ENCODE data around the gene PATJ. TPM values are rescaled to one million over a fixed set of nuclear protein-coding genes. Genes with fewer than 3 reads are reported as not detected.
"Not testable (repeated sequence)": the region's sequence is repeated elsewhere in the genome, so short reads cannot be mapped to it uniquely, and the experiment has no call there.

Gene PATJ
- total RNA-seq, 1 donor from 2014 or later = 11.3 TPM

DNA sequence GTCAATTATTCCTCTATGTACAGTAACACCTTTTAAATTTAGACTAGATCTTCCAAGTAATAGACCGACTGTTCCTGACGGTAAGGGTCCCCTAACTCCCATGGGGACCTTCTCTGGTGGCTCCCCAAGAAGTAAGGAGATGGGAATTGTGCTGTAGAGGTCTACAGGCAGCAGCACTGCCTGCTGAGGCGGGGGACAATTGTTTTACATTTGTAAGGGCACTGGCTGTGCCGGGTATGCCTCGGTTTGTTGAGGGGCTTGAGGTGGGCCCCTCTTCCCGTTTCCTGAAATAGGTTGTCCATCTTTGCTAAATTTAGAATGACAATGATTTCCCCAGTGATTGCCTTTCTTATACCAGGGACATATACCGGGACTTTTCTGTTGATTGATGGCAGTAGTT, 439.3 kb downstream of the PATJ start:
- Mint-ChIP-seq H3K4me1 (ENCODE audit: unreplicated experiment) (no peaks in the 10 kb centered on the region), H3K27ac (ENCODE audit: unreplicated experiment) (no peak overlapping the region), H3K36me3 (ENCODE audit: unreplicated experiment) (no peaks in the 10 kb centered on the region), H3K4me3 (ENCODE audit: unreplicated experiment) (no peak overlapping the region), H3K27me3 (ENCODE audit: unreplicated experiment) (peaks cover 34% of the 10 kb centered on the region), H3K9me3 (ENCODE audit: unreplicated experiment) (no peaks in the 10 kb centered on the region)
- TF ChIP-seq, protein P1, sequence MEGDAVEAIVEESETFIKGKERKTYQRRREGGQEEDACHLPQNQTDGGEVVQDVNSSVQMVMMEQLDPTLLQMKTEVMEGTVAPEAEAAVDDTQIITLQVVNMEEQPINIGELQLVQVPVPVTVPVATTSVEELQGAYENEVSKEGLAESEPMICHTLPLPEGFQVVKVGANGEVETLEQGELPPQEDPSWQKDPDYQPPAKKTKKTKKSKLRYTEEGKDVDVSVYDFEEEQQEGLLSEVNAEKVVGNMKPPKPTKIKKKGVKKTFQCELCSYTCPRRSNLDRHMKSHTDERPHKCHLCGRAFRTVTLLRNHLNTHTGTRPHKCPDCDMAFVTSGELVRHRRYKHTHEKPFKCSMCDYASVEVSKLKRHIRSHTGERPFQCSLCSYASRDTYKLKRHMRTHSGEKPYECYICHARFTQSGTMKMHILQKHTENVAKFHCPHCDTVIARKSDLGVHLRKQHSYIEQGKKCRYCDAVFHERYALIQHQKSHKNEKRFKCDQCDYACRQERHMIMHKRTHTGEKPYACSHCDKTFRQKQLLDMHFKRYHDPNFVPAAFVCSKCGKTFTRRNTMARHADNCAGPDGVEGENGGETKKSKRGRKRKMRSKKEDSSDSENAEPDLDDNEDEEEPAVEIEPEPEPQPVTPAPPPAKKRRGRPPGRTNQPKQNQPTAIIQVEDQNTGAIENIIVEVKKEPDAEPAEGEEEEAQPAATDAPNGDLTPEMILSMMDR (IDR thresholded peaks at IDR 0.05) = no peak
- DNase-seq (ENCODE audit: extremely low spot score, unreplicated experiment) = no peak

DNA sequence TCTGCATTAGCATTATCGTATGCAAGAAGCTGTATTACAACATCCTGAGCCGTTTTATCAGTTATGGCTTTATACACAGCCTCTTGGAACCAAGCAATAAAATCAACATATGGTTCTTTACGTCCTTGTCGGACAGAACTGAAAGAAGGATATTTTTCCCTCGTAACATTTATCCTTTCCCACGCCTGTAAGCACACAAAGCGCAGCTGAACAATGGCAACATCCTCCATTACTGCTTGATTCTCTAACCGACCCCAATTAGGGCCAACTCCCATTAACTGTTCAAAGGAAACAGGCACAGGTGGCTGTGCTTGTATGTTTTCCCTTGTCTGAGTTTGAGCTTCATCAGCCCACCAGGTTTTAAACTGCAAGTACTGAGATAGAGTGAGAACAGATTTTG, 439.9 kb downstream of the PATJ start:
- not testable (repeated sequence) for DNase-seq (ENCODE audit: extremely low spot score, unreplicated experiment); H3K27ac Mint-ChIP-seq (ENCODE audit: unreplicated experiment); H3K4me1 Mint-ChIP-seq (ENCODE audit: unreplicated experiment); H3K4me3 Mint-ChIP-seq (ENCODE audit: unreplicated experiment); H3K36me3 Mint-ChIP-seq (ENCODE audit: unreplicated experiment); H3K9me3 Mint-ChIP-seq (ENCODE audit: unreplicated experiment)
- peaks cover 34% of the 10 kb centered on the region for H3K27me3 Mint-ChIP-seq (ENCODE audit: unreplicated experiment)

DNA sequence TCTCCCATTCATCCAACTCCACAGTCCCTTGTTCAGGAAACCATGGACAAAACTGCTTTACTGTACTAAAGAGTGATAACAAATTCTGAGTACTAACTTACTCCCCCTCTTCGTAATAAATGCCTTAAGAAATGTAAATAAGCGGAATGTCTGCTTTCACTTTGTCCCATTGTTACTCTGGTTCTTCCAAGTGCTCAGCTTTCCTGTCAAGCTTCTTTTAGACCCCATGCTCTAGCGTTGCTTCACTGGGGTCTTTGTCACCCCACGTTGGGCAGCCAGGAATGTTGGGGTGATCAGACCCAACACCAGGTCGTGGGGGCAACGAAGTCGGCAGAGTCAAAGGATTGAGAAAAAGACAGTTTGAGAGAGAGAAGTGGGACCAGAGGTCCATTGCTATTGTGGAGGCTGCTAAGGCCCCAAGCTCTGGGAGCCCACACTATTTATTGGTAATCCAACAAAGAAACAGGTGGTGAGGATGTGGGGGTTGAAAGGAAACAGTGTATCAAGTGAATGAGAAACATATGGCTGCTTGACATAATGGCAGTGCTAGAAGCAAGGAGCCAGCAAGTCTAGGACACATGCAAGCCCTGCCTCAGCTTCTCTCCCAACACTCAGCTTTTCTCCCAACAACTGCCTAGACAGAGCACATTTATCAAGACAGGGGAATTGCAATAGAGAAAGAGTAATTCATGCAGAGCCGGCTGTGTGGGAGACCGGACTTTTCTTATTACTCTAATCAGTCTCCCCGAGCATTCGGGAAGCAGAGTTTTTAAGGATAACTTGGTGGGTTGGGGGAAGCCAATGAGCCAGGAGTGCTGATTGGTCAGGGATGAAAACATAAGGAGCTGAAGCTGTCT, 441.1 kb downstream of the PATJ start:
- H3K4me3 Mint-ChIP-seq (ENCODE audit: unreplicated experiment); H3K27ac Mint-ChIP-seq (ENCODE audit: unreplicated experiment); H3K4me1 Mint-ChIP-seq (ENCODE audit: unreplicated experiment): not testable (repeated sequence)

DNA sequence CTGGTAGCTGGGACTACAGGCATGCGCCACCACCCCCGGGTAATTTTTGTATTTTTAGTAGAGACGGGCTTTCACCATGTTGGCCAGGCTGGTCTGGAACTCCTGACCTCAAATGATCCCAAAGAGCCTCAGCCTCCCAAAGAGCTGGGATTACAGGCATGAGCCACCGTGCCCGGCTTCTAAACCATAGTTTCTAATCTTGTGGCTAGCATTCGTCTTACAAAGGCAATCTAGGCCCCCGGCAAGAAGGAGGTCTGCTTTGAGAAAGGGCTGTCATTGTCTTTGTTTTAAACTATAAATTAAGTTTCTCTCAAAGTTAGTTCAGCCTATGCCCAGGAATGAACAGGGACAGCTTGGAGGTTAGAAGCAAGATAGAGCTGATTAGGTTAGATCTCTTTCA, 442.1 kb downstream of the PATJ start:
- Mint-ChIP-seq H3K4me1 (ENCODE audit: unreplicated experiment) (no peaks in the 10 kb centered on the region), H3K4me3 (ENCODE audit: unreplicated experiment) (no peak overlapping the region), H3K27me3 (ENCODE audit: unreplicated experiment) (peaks cover 27% of the 10 kb centered on the region), H3K9me3 (ENCODE audit: unreplicated experiment) (peaks cover 3% of the 10 kb centered on the region), H3K27ac (ENCODE audit: unreplicated experiment) (no peak overlapping the region), H3K36me3 (ENCODE audit: unreplicated experiment) (no peaks in the 10 kb centered on the region)
- DNase-seq (ENCODE audit: extremely low spot score, unreplicated experiment) = no peak
- TF ChIP-seq, protein P1 (IDR thresholded peaks at IDR 0.05) = no peak

More for the DNA sequence above, 441.1 kb downstream of the PATJ start:
- not testable (repeated sequence) for H3K36me3 Mint-ChIP-seq (ENCODE audit: unreplicated experiment); H3K9me3 Mint-ChIP-seq (ENCODE audit: unreplicated experiment); DNase-seq (ENCODE audit: extremely low spot score, unreplicated experiment)
- peaks cover 29% of the 10 kb centered on the region for H3K27me3 Mint-ChIP-seq (ENCODE audit: unreplicated experiment)

DNA sequence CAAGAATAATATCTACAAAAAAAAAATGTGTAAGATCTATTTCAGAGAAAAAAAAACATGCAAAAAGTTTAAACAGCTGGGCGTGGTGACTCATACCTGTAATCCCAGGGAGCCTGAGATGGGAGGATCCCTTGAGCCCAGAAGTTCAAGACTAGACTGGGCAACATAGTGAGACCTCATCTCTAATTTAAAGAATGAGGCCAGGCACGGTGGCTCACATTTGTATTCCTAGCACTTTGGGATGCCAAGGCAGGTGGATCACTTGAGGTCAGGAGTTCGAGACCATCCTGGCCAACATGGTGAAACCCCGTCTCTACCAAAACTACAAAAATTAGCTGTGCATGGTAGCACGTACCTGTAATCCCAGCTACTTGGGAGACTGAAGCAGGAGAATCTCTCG, 443.0 kb downstream of the PATJ start:
- not testable (repeated sequence) for DNase-seq (ENCODE audit: extremely low spot score, unreplicated experiment); H3K27ac Mint-ChIP-seq (ENCODE audit: unreplicated experiment); H3K4me3 Mint-ChIP-seq (ENCODE audit: unreplicated experiment); H3K36me3 Mint-ChIP-seq (ENCODE audit: unreplicated experiment); H3K4me1 Mint-ChIP-seq (ENCODE audit: unreplicated experiment); H3K9me3 Mint-ChIP-seq (ENCODE audit: unreplicated experiment)
- H3K27me3 Mint-ChIP-seq (ENCODE audit: unreplicated experiment) = peaks cover 27% of the 10 kb centered on the region

DNA sequence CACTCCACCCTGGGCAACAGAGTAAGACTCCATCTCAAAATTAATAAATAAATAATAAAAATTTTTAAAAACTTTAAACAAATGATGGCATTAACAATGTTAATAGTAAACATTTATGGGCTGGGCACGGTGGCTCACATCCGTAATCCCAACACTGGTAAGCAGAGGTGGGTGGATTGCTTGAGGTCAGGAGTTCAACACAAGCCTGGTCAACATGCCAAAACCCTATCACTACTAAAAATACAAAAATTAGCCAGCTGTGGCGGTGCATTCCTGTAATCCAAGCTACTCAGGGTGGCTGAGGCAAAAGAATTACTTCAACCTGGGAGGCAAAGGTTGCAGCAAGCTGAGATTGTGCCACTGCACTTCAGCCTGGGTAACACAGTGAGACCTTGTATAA, 443.4 kb downstream of the PATJ start:
- DNase-seq (ENCODE audit: extremely low spot score, unreplicated experiment) = no peak
- Mint-ChIP-seq H3K27ac (ENCODE audit: unreplicated experiment) (no peak overlapping the region), H3K4me1 (ENCODE audit: unreplicated experiment) (no peaks in the 10 kb centered on the region), H3K4me3 (ENCODE audit: unreplicated experiment) (no peak overlapping the region), H3K36me3 (ENCODE audit: unreplicated experiment) (no peaks in the 10 kb centered on the region), H3K27me3 (ENCODE audit: unreplicated experiment) (peaks cover 26% of the 10 kb centered on the region), H3K9me3 (ENCODE audit: unreplicated experiment) (peaks cover 3% of the 10 kb centered on the region)
- TF ChIP-seq, protein P1 (IDR thresholded peaks at IDR 0.05) = no peak
